Measurements from ENCODE around the gene PID1.

Gene PID1

DNA sequence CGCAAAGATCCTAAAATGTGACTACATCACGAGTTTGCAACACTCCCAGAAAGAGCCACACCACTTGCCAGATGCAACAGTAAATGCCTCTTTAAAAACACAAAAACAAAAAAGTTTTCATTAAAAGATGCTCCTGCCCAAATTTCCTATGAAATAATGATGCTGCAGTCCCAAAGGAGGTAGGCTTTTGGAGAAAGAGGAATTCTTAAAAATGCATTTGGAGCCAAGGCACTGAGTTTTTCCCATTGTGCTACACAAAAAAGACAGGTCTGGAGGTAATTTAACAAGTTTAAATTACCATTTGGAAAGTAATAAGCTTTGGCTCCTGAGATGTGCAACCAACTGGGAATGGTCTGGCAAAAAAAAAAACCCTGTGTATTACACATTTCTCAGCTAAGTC lies 145.0 kb downstream of the PID1 start:
- Mint-ChIP-seq H3K4me3 (no peak overlapping the region), H3K36me3 (no peaks in the 10 kb centered on the region), H3K9me3 (peaks cover 3% of the 10 kb centered on the region), H3K27me3 (no peaks in the 10 kb centered on the region), H3K27ac (no peak overlapping the region), H3K4me1 (no peaks in the 10 kb centered on the region)
- DNase-seq (ENCODE audit: low spot score in 2 of 2) (no peak), ATAC-seq (ENCODE audit: low read depth) (no peak)

DNA sequence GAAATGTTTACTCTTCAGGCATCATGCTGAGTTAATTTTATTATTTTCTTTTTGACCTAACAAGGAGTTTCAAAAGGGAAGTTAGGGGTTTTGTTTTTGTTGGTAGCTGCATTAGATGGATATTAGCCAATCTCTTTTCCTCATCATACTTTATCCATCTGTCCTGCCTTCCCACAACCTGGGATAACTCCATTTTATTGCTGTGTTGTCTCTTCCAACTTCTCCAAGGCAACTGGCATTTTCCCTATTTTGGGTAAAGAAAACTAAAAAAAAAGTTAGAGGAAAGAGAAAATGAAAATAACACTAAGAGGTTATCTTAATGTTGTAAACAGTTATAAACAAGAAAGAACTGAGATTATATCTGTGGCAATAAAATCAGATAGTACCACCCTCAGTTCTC lies 147.0 kb downstream of the PID1 start:
- H3K27ac Mint-ChIP-seq, result no peak overlapping the region
- no peak for ATAC-seq (ENCODE audit: low read depth)

DNA sequence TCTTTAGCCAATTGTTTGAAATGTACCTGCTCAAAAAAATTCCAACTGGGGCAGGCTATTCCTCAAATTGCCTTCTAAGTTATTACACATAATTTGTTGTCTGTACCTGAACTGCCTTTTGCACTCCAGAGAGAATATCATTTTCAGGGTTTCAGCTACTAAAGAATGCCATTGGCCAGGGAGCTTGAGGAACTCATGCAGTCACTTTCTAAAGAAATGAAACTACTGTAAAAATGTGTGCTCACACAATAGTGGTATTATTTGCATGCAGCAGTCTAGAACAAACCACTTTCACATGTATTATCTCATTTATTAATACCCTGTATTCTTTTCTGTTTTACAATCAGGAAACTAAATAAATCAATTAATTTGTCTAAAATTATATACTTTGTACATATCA lies 152.2 kb downstream of the PID1 start:
- Mint-ChIP-seq H3K27ac (no peak overlapping the region), H3K4me1 (no peaks in the 10 kb centered on the region)

More for the DNA sequence above, 147.0 kb downstream of the PID1 start:
- DNase-seq (ENCODE audit: low spot score in 2 of 2), result no peak
- Mint-ChIP-seq H3K36me3 (no peaks in the 10 kb centered on the region), H3K4me1 (no peaks in the 10 kb centered on the region), H3K9me3 (peaks cover 3% of the 10 kb centered on the region), H3K4me3 (no peak overlapping the region), H3K27me3 (no peaks in the 10 kb centered on the region)

DNA sequence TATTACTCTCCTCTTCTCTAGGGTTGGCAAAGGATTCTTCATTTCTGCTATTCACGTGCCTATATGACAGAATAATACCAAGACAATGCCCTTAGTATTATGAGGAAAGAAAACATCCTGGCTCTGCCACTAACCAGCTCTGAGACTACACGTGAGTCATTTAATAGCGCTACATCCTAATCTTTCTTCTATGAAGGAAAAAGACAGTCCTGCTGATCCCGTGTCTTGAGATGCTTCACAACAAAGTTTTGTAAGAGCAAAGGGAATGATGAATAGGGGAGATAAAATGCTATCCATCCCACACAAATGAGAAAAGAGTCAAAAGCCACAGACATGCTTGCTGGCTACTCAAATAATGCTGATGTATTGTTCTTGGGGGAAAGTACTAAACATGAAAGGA lies 152.8 kb downstream of the PID1 start:
- no peak overlapping the region for H3K4me3 Mint-ChIP-seq
- ATAC-seq (ENCODE audit: low read depth) (no peak), DNase-seq (ENCODE audit: low spot score in 2 of 2) (no peak)
- peaks cover 3% of the 10 kb centered on the region for H3K9me3 Mint-ChIP-seq
- H3K4me1 Mint-ChIP-seq, result no peaks in the 10 kb centered on the region
- no peaks in the 10 kb centered on the region for H3K36me3 Mint-ChIP-seq
- H3K27ac Mint-ChIP-seq, result no peak overlapping the region
- no peaks in the 10 kb centered on the region for H3K27me3 Mint-ChIP-seq

More for the DNA sequence above, 152.2 kb downstream of the PID1 start:
- Mint-ChIP-seq H3K36me3 (no peaks in the 10 kb centered on the region), H3K27me3 (no peaks in the 10 kb centered on the region), H3K9me3 (peaks cover 3% of the 10 kb centered on the region), H3K4me3 (no peak overlapping the region)
- no peak for ATAC-seq (ENCODE audit: low read depth)
- no peak for DNase-seq (ENCODE audit: low spot score in 2 of 2)

DNA sequence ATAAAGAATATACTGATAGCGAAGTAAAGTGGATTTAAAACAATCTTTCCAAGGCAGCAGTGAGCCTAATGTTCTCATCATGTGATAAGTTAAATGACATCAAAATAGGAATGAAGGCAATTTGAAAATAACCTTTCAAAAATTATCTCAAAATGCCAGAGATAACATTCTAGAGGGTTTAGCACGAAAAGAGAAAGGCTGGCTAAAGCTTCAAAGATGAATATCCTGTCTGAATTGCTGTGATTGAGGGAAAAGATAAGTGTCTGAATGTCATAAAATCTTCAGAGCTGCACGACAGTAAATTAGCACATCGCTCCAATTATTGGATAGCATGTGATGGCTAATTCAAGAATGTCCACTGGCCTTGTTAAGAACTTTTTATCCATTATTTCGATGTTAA lies 159.3 kb downstream of the PID1 start:
- DNase-seq (ENCODE audit: low spot score in 2 of 2) (no peak), ATAC-seq (ENCODE audit: low read depth) (no peak)
- H3K9me3 Mint-ChIP-seq, result no peaks in the 10 kb centered on the region
- no peaks in the 10 kb centered on the region for H3K27me3 Mint-ChIP-seq
- no peaks in the 10 kb centered on the region for H3K36me3 Mint-ChIP-seq
- H3K27ac Mint-ChIP-seq, result no peak overlapping the region
- H3K4me3 Mint-ChIP-seq, result no peak overlapping the region
- H3K4me1 Mint-ChIP-seq, result no peaks in the 10 kb centered on the region

DNA sequence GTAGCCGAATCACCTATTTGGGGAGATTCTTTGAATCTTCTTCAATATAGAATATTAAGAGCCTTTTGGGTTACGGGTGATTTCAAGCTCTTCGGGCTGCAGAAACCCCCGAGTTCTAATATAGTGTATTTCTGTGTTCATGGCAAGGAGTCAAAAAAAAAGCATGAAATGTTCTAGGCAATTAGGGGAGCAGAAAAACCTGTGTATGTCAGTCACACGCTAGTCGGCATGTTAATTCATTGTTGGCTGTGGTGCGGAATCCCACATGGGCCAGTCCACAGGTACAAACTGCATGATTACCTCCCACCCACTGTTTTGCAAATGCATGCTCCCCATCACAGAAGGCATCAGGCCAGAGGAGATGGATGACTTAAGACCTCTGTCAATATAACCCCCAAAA lies 161.9 kb downstream of the PID1 start:
- Mint-ChIP-seq H3K27ac (no peak overlapping the region), H3K27me3 (no peaks in the 10 kb centered on the region), H3K36me3 (no peaks in the 10 kb centered on the region), H3K4me3 (no peak overlapping the region), H3K4me1 (no peaks in the 10 kb centered on the region), H3K9me3 (no peaks in the 10 kb centered on the region)
- ATAC-seq (ENCODE audit: low read depth) (no peak), DNase-seq (ENCODE audit: low spot score in 2 of 2) (no peak)

DNA sequence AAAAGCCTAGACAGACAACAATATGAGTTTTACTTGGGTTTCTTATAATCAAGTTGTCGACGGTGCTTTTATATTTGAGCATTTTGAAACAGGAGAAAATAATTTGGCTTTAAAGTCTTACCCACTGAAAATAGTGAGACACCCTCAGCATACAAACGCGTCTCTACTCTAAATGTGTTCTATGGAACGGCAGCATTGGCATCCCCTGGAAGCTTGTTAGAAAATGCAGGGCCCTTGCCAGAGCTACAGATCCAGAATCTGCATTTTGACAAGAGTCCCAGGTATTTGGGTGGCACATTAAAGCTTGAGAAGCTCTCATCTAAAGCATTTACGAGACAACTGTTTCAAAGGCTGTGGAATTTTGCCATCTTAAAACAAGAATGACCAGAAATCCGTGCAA lies 163.5 kb downstream of the PID1 start:
- Mint-ChIP-seq H3K27me3 (no peaks in the 10 kb centered on the region), H3K9me3 (no peaks in the 10 kb centered on the region), H3K4me1 (no peaks in the 10 kb centered on the region), H3K4me3 (no peak overlapping the region), H3K27ac (no peak overlapping the region), H3K36me3 (no peaks in the 10 kb centered on the region)
- DNase-seq (ENCODE audit: low spot score in 2 of 2) (no peak), ATAC-seq (ENCODE audit: low read depth) (no peak)

DNA sequence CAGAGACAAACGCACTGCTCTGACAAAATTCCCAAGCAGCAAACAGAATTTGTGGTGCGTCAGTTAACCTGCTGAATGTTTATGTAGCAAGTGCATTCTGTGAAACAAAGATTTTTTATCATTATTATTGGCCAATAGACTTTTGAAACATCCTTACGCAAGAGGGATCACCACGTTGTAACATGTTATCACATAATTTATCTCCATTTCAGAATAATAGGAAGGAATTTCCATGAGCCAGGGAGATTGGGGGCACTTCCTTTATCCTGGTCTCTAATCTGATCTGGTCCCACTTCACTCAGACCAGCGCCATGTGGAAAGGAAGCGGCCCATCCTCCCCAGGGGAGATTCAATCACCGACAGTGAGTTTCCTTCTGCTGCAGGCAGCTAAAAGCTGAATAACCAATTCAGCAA lies 166.1 kb downstream of the PID1 start:
- DNase-seq (ENCODE audit: low spot score in 2 of 2), result no peak

DNA sequence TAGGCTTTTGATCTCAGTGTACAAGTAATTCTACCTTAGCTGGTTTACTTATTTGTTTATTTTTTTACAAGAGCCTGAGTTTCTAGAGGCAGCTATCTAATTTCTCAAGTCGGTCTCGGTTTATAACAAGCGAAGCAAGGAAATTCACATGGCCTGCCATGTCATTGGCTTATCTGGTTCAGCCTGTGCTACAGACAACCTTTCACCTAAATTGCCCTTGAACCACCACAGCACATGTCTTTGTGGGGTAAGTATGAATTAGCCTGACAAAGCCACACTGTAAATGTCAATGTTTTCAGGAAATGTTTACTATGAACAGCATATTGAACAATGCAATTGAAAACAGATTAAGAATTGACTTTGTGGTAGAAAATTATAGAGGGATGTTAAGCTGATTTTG lies 167.1 kb downstream of the PID1 start:
- Mint-ChIP-seq H3K4me1 (no peaks in the 10 kb centered on the region), H3K27ac (no peak overlapping the region), H3K27me3 (no peaks in the 10 kb centered on the region), H3K9me3 (peaks cover 2% of the 10 kb centered on the region), H3K36me3 (no peaks in the 10 kb centered on the region), H3K4me3 (no peak overlapping the region)
- no peak for ATAC-seq (ENCODE audit: low read depth)
- DNase-seq (ENCODE audit: low spot score in 2 of 2), result no peak

More for the DNA sequence above, 166.1 kb downstream of the PID1 start:
- H3K9me3 Mint-ChIP-seq, result no peaks in the 10 kb centered on the region
- no peak overlapping the region for H3K27ac Mint-ChIP-seq
- ATAC-seq (ENCODE audit: low read depth), result no peak
- no peaks in the 10 kb centered on the region for H3K27me3 Mint-ChIP-seq
- no peaks in the 10 kb centered on the region for H3K4me1 Mint-ChIP-seq
- H3K36me3 Mint-ChIP-seq, result no peaks in the 10 kb centered on the region
- no peak overlapping the region for H3K4me3 Mint-ChIP-seq

DNA sequence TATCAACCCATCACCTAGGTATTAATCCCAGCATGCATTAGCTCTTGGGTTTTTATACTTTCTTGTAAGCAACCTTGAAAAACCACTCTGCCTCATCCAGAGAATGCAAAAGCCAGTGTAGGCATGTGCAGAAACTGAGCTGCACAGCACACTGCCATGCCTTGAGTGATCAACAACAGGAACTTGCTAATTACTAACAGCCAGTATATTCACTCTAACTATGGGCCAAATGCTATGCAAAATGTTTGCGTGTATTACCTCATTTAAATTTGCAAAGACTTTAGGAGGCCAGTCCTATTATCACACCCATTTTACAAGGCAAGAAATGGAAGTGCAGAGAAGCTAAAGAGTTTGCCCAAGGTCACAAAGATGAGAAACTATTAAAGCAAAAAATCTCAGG lies 169.8 kb downstream of the PID1 start:
- no peak for DNase-seq (ENCODE audit: low spot score in 2 of 2)
- no peaks in the 10 kb centered on the region for H3K4me1 Mint-ChIP-seq
- no peak overlapping the region for H3K27ac Mint-ChIP-seq
- no peak overlapping the region for H3K4me3 Mint-ChIP-seq
- H3K36me3 Mint-ChIP-seq, result no peaks in the 10 kb centered on the region
- H3K27me3 Mint-ChIP-seq, result no peaks in the 10 kb centered on the region
- peaks cover 2% of the 10 kb centered on the region for H3K9me3 Mint-ChIP-seq
- no peak for ATAC-seq (ENCODE audit: low read depth)

DNA sequence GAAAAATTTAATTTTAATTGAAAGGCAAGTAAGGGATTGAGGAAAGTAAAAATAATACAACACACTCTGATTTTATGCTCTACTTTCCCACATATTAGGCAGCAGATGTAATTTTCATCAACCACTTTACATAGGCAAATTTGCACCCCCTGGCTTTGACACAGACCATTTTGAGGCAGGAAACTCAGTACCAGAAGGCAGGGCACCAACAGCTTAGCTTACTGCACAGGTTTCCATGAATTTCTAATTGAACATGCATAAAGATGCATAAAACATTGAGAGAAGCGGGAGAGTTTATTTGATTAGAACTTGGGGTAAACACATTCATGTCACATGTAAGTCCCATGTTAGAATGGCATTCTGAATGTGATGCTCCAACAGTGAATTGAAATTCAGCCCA lies 171.9 kb downstream of the PID1 start:
- no peak for ATAC-seq (ENCODE audit: low read depth)
- Mint-ChIP-seq H3K36me3 (no peaks in the 10 kb centered on the region), H3K27me3 (no peaks in the 10 kb centered on the region), H3K27ac (no peak overlapping the region), H3K4me1 (no peaks in the 10 kb centered on the region), H3K9me3 (peaks cover 2% of the 10 kb centered on the region), H3K4me3 (no peak overlapping the region)
- DNase-seq (ENCODE audit: low spot score in 2 of 2), result no peak

DNA sequence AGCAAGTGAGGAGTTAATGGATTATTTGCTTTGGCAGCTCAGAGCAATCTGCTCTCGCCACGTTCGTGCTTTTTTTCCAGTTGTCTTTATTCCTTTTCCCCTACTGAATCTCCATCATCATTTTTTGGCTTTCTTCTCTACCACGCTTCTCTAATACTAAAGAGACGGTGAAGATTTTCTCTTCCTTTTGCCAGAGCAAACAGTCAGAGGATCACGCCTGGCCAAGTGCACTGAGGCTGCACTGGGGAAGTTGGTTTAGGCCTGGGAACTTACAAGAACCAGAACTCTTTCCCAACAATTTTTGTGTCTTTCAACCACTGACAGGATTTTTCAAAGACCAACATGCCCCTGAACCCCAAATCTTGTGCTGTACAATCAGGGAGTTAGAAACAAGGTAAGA lies 172.3 kb downstream of the PID1 start:
- Mint-ChIP-seq H3K4me1 (no peaks in the 10 kb centered on the region), H3K27ac (no peak overlapping the region), H3K27me3 (no peaks in the 10 kb centered on the region), H3K36me3 (no peaks in the 10 kb centered on the region), H3K4me3 (no peak overlapping the region), H3K9me3 (peaks cover 2% of the 10 kb centered on the region)
- DNase-seq (ENCODE audit: low spot score in 2 of 2) (no peak), ATAC-seq (ENCODE audit: low read depth) (no peak)

DNA sequence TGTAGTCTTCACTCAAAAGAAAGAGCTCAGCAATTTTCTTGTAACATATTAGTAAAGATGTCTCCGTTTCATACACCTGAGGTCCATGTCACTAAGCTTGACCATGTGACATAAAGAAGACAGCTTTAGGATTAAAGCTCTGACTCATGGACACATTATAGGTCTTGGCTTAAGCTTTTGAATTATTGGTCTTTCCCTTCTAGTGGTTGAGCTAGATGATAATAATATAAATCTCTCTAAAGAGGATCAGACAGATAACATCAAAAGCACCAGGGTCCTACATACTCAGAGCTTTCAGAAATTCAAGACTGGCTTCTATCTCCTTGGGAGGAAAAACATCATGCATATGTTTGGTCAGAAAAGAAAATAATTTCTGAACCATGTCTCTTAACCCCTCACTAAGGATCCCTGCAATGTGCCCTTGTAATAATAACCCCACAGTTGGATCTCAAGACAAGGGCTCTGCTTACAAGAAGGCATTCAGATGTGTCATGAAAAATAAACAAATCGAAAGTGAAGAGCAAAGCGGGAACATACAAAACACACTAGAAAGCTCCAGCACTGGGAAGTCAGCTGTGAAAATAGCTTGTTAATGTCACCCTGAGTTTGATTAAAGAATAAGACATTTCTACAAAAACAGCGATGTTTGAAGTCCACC lies 174.5 kb downstream of the PID1 start:
- Mint-ChIP-seq H3K36me3 (no peaks in the 10 kb centered on the region), H3K9me3 (peaks cover 2% of the 10 kb centered on the region), H3K27ac (no peak overlapping the region), H3K27me3 (no peaks in the 10 kb centered on the region), H3K4me3 (no peak overlapping the region), H3K4me1 (no peaks in the 10 kb centered on the region)
- no peak for DNase-seq (ENCODE audit: low spot score in 2 of 2)
- no peak for ATAC-seq (ENCODE audit: low read depth)

DNA sequence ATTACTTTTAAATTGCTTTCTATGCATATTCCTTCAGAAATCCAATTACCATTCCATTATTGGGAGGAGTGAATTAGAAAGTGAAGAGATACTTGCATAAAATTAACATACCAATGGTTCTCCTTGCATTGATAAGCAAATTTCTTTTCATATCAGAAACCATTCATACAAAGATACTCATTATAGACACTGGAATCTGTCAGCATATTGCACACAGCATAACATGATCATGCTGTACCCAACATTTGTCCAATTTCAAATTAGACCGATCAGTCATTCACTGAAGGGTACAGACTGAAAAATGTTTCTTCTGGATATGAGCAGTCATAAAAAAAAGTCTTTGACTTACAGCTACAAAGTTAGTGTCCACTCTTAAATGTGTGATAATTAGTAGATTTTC lies 175.6 kb downstream of the PID1 start:
- H3K4me3 Mint-ChIP-seq, result no peak overlapping the region
- DNase-seq (ENCODE audit: low spot score in 2 of 2) (no peak), ATAC-seq (ENCODE audit: low read depth) (no peak)
- H3K27me3 Mint-ChIP-seq, result no peaks in the 10 kb centered on the region
- H3K4me1 Mint-ChIP-seq, result no peaks in the 10 kb centered on the region
- H3K27ac Mint-ChIP-seq, result no peak overlapping the region
- no peaks in the 10 kb centered on the region for H3K36me3 Mint-ChIP-seq
- peaks cover 2% of the 10 kb centered on the region for H3K9me3 Mint-ChIP-seq

DNA sequence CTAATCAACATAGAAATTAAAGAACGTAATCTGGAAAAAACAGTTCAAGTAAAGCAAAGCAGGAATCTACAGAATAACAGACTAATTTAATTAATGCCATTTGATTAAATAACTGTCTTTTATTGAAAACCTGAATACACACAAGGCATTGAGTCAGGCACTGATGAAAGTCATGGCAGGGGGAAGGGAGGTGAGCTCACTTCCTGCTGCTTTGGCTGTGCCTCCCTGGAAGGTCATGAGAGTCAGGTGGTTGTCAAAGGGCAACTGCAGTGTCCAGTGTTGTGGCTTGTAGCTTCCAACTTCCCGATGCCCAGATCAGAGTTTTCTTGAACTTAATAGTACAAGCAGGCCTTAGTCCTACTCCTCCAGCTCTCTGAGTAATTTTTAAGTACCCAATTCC lies 180.9 kb downstream of the PID1 start:
- H3K36me3 Mint-ChIP-seq, result no peaks in the 10 kb centered on the region
- no peak overlapping the region for H3K27ac Mint-ChIP-seq
- no peak overlapping the region for H3K4me3 Mint-ChIP-seq
- H3K4me1 Mint-ChIP-seq, result no peaks in the 10 kb centered on the region
- no peak for DNase-seq (ENCODE audit: low spot score in 2 of 2)
- H3K9me3 Mint-ChIP-seq, result no peaks in the 10 kb centered on the region
- H3K27me3 Mint-ChIP-seq, result no peaks in the 10 kb centered on the region
- ATAC-seq (ENCODE audit: low read depth), result no peak
